Endothelial cell (in vitro differentiated cells): ENCODE results near the gene LRRC34. TPM values are rescaled to one million over a fixed set of nuclear protein-coding genes. Genes with fewer than 3 reads are reported as not detected.
A peak's percentile ranks its signal among the peaks of the same experiment; 100 is the strongest.

ENCODE experiments used
- DNase-seq: peaks from one replicate; pipeline ENCODE4 v3.0.0; 2021; ENCODE audit warnings: low spot score
- H3K27ac Mint-ChIP-seq: one replicate; pipeline ENCODE4 v1.8.0; 2021; ENCODE audit warnings: mixed read lengths, inconsistent platforms; ENCODE audit not compliant: unreplicated experiment
- H3K27me3 Mint-ChIP-seq: one replicate; pipeline ENCODE4 v1.8.0; 2021; ENCODE audit warnings: mild to moderate bottlenecking, moderate library complexity, mixed read lengths, inconsistent platforms; ENCODE audit not compliant: unreplicated experiment
- H3K36me3 Mint-ChIP-seq: one replicate; pipeline ENCODE4 v1.8.0; 2021; ENCODE audit warnings: mild to moderate bottlenecking, low read depth, mixed read lengths, inconsistent platforms; ENCODE audit not compliant: unreplicated experiment
- H3K4me1 Mint-ChIP-seq: one replicate; pipeline ENCODE4 v1.8.0; 2021; ENCODE audit warnings: mild to moderate bottlenecking, mixed read lengths, inconsistent platforms; ENCODE audit not compliant: unreplicated experiment
- H3K4me3 Mint-ChIP-seq: one replicate; pipeline ENCODE4 v1.8.0; 2021; ENCODE audit warnings: mild to moderate bottlenecking, mixed read lengths, inconsistent platforms; ENCODE audit not compliant: unreplicated experiment
- H3K9me3 Mint-ChIP-seq: one replicate; pipeline ENCODE4 v1.8.0; 2021; ENCODE audit warnings: mixed read lengths, inconsistent platforms; ENCODE audit not compliant: unreplicated experiment
- CTCF ChIP-seq: fragments of 200-600 bp; sonication (generic); IDR thresholded peaks from one replicate; pipeline ENCODE4 v1.5.0; 2021; ENCODE audit warnings: antibody characterized with exemption; ENCODE audit not compliant: unreplicated experiment
- total RNA-seq: library from RNA; stranded (reverse); fragmentation: NEBNext Ultra II Directional; extraction: Animal tissue kit (Norgen Biotek cat#: 25700); gene quantifications from one replicate; pipeline ENCODE4 v1.2.1, GENCODE V29; 2021; ENCODE audit not compliant: unreplicated experiment

LRRC34 gene
- total RNA-seq, 1 donor from 2014 or later: 5.6 TPM

DNA sequence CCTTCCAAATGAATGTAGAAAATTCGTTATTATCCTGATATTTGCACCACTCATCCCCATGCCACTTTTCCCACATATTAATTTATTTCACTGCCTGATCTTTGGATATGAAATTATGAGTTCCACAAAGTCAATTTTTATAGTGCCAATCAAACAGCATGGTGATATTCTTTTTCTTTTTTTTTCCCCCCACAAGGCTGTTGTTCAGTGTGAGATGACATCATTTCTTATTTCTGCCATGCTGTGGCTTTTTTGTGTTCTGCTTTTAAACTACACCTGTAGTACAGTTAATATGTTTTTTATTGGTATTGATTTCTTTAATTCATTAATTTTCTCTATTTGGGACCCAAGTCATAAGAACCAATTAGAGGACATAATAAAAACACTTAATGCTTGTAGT lies 24.9 kb downstream of the LRRC34 start:
- no peaks in the 10 kb centered on the region for H3K9me3 Mint-ChIP-seq
- no peak overlapping the region for H3K4me3 Mint-ChIP-seq
- no peaks in the 10 kb centered on the region for H3K4me1 Mint-ChIP-seq
- no peak overlapping the region for H3K27ac Mint-ChIP-seq
- H3K36me3 Mint-ChIP-seq: peaks cover 4% of the 10 kb centered on the region
- no peak for DNase-seq
- H3K27me3 Mint-ChIP-seq: no peaks in the 10 kb centered on the region
- no peak for TF ChIP-seq CTCF

GRCh38 chr3:169787120-169787519 lies 25.6 kb downstream of the LRRC34 start:
- DNase-seq: no peak
- H3K27me3 Mint-ChIP-seq: no peaks in the 10 kb centered on the region
- H3K4me1 Mint-ChIP-seq: no peaks in the 10 kb centered on the region
- no peak overlapping the region for H3K4me3 Mint-ChIP-seq
- H3K36me3 Mint-ChIP-seq: peaks cover 4% of the 10 kb centered on the region
- TF ChIP-seq CTCF: no peak
- no peak overlapping the region for H3K27ac Mint-ChIP-seq
- no peaks in the 10 kb centered on the region for H3K9me3 Mint-ChIP-seq

DNA sequence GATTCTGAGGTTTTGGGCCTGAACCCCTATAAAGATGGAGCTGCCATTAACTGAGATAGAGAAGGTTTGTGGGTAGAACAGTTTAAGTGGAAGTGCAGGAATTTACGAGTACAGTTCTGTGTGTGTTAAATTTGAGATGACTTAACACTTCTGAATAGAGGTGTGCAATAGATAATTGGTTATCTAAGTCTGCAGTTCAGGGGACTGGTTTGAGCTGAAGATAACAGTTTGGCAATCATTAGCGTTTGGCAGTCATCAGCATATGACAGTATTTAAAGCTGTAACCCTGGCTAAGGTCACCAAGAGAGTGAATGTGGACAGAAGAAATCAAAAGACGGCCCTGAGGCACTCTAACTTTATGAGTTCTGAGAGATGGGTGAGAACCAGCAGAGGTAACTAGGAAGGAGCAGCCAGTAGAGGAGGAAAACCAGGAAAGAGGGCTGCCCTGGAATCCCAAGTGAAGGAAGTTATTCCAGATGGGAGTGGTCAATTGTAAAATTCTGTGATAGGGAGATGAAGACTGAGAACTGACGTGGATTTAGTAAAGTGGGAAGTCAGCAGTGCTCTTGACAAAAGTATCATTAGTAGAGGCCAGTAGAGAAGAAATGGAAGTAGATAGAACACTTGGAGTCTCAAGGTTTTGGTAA lies 31.4 kb downstream of the LRRC34 start:
- H3K4me3 Mint-ChIP-seq: peak overlapping the region; percentile 1
- peaks cover 1% of the 10 kb centered on the region for H3K27me3 Mint-ChIP-seq
- H3K27ac Mint-ChIP-seq: no peak overlapping the region
- peaks cover 5% of the 10 kb centered on the region for H3K4me1 Mint-ChIP-seq
- no peaks in the 10 kb centered on the region for H3K9me3 Mint-ChIP-seq
- no peak for TF ChIP-seq CTCF
- peaks cover 26% of the 10 kb centered on the region for H3K36me3 Mint-ChIP-seq
- no peak for DNase-seq

DNA sequence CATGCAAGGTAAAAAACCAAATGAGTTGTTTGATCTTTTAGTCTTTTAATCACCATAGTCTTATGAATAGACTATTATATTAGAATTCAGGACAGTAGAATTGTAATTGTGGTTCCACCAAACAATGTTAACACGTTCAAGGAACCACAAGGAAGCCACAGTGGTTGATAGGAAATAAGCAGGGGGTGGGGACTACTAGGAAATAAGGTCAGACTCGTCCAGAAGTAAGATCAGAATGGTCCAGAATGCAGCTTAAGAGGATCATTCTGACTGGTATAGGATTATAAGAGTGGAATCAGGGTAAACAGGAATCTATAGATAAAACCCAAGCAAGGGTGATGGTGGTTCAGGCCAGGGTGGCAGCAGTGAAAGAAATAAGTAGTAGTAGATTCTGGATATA lies 32.0 kb downstream of the LRRC34 start:
- peak overlapping the region; percentile 1 for H3K4me3 Mint-ChIP-seq
- peaks cover 29% of the 10 kb centered on the region for H3K36me3 Mint-ChIP-seq
- no peak overlapping the region for H3K27ac Mint-ChIP-seq
- no peak for DNase-seq
- H3K4me1 Mint-ChIP-seq: peaks cover 5% of the 10 kb centered on the region
- no peaks in the 10 kb centered on the region for H3K9me3 Mint-ChIP-seq
- no peak for TF ChIP-seq CTCF
- H3K27me3 Mint-ChIP-seq: peaks cover 1% of the 10 kb centered on the region

- Mint-ChIP-seq H3K27ac (no peak overlapping the region), H3K4me1 (peaks cover 12% of the 10 kb centered on the region), H3K4me3 (no peak overlapping the region), H3K27me3 (peaks cover 1% of the 10 kb centered on the region), H3K9me3 (no peaks in the 10 kb centered on the region), H3K36me3 (peaks cover 36% of the 10 kb centered on the region)
- DNase-seq: no peak
- TF ChIP-seq CTCF: no peak
Observed at GRCh38 chr3:169777822-169778221, 34.9 kb downstream of the LRRC34 start.
